Loucy (cell line): ENCODE results near the gene SERPINB1.
A peak's percentile ranks its signal among the peaks of the same experiment; 100 is the strongest.

Experiments
- H2AFZ ChIP-seq: fragments of 200-600 bp; sonication (generic); 2 replicates; pipeline ENCODE4 v1.6.0; 2016; ENCODE audit warnings: antibody characterized with exemption, mild to moderate bottlenecking, low read length, moderate library complexity
- H3F3A ChIP-seq: fragments of 200-600 bp; 2 replicates; pipeline ENCODE4 v1.6.0; 2016; ENCODE audit warnings: antibody characterized with exemption, low read depth, mild to moderate bottlenecking
- H3K27me3 ChIP-seq: fragments of 200-600 bp; sonication (generic); 2 replicates; pipeline ENCODE4 v1.6.1; 2014; ENCODE audit warnings: low read length, mild to moderate bottlenecking; ENCODE audit not compliant: insufficient read depth, poor library complexity, severe bottlenecking
- H3K36me3 ChIP-seq: fragments of 200-600 bp; sonication (generic); 2 replicates; pipeline ENCODE4 v1.6.1; 2016; ENCODE audit warnings: low read length; ENCODE audit not compliant: insufficient read depth
- H3K4me1 ChIP-seq: fragments of 200-600 bp; sonication (generic); 2 replicates; pipeline ENCODE4 v1.5.1; 2014; ENCODE audit warnings: low read length, mild to moderate bottlenecking; ENCODE audit not compliant: insufficient read depth, poor library complexity, severe bottlenecking
- H3K4me2 ChIP-seq: fragments of 200-600 bp; sonication (generic); 2 replicates; pipeline ENCODE4 v1.6.0; 2014; ENCODE audit warnings: antibody characterized with exemption, low read length, low read depth, mild to moderate bottlenecking; ENCODE audit not compliant: poor library complexity, severe bottlenecking
- H3K4me3 ChIP-seq: fragments of 200-600 bp; sonication (generic); 2 replicates; pipeline ENCODE4 v1.5.1; 2014; ENCODE audit warnings: low read length, mild to moderate bottlenecking, mixed read lengths; ENCODE audit not compliant: poor library complexity, severe bottlenecking
- H3K79me2 ChIP-seq: fragments of 200-600 bp; sonication (generic); 2 replicates; pipeline ENCODE4 v1.6.1; 2014; ENCODE audit warnings: low read length; ENCODE audit not compliant: insufficient read depth
- H3K9ac ChIP-seq: fragments of 200-600 bp; sonication (generic); 2 replicates; pipeline ENCODE4 v1.6.0; 2014; ENCODE audit warnings: mild to moderate bottlenecking, low read depth, low read length, moderate library complexity; ENCODE audit not compliant: poor library complexity, severe bottlenecking
- H3K9me2 ChIP-seq: fragments of 200-600 bp; sonication (generic); replicated peaks from 2 replicates; pipeline ENCODE4 v1.6.1; 2016; ENCODE audit warnings: low read depth, low read length, mixed read lengths
- H3K9me3 ChIP-seq: fragments of 200-600 bp; sonication (generic); 2 replicates; pipeline ENCODE4 v1.6.1; 2014; ENCODE audit warnings: mild to moderate bottlenecking, antibody characterized with exemption, low read length, low read depth; ENCODE audit not compliant: insufficient read depth
- H4K20me1 ChIP-seq: fragments of 200-600 bp; sonication (generic); 2 replicates; pipeline ENCODE4 v1.6.0; 2014; ENCODE audit warnings: antibody characterized with exemption, low read length, mild to moderate bottlenecking; ENCODE audit not compliant: insufficient read depth, poor library complexity, severe bottlenecking
- CTCF ChIP-seq: fragments of 200-600 bp; sonication (generic); conservative IDR thresholded peaks from 2 replicates; pipeline ENCODE4 v1.5.1; 2014; ENCODE audit warnings: mild to moderate bottlenecking, antibody characterized with exemption, low read length
- EZH2phosphoT487 ChIP-seq: fragments of 200-600 bp; IDR thresholded peaks from 2 replicates; pipeline ENCODE4 v1.6.1; 2018; ENCODE audit warnings: antibody characterized with exemption, mild to moderate bottlenecking, moderate library complexity, borderline replicate concordance

The SERPINB1 gene

GRCh38 chr6:2795162-2795561 lies 46.5 kb downstream of the SERPINB1 start:
- no peak overlapping the region for H2AFZ ChIP-seq
- no peak overlapping the region for H3K9ac ChIP-seq
- H3K9me2 ChIP-seq = no peaks in the 10 kb centered on the region
- H3F3A ChIP-seq = no peaks in the 10 kb centered on the region
- no peaks in the 10 kb centered on the region for H3K79me2 ChIP-seq
- TF ChIP-seq CTCF (no peak), EZH2phosphoT487 (no peak)
- H3K4me3 ChIP-seq = no peak overlapping the region
- no peak overlapping the region for H3K4me2 ChIP-seq
- H3K36me3 ChIP-seq = no peaks in the 10 kb centered on the region
- no peaks in the 10 kb centered on the region for H4K20me1 ChIP-seq
- H3K4me1 ChIP-seq = peaks cover 45% of the 10 kb centered on the region
- H3K9me3 ChIP-seq = no peaks in the 10 kb centered on the region
- H3K27me3 ChIP-seq = no peaks in the 10 kb centered on the region

- TF ChIP-seq CTCF (no peak), EZH2phosphoT487 (no peak)
- H3K9ac ChIP-seq = peak overlapping the region; percentile 42
- H4K20me1 ChIP-seq = no peaks in the 10 kb centered on the region
- no peaks in the 10 kb centered on the region for H3K9me2 ChIP-seq
- H3K79me2 ChIP-seq = no peaks in the 10 kb centered on the region
- no peaks in the 10 kb centered on the region for H3K9me3 ChIP-seq
- no peak overlapping the region for H2AFZ ChIP-seq
- no peaks in the 10 kb centered on the region for H3K36me3 ChIP-seq
- H3K4me2 ChIP-seq = no peak overlapping the region
- no peak overlapping the region for H3K4me3 ChIP-seq
- no peaks in the 10 kb centered on the region for H3F3A ChIP-seq
- no peaks in the 10 kb centered on the region for H3K27me3 ChIP-seq
- peaks cover 37% of the 10 kb centered on the region for H3K4me1 ChIP-seq
These were observed 47.4 kb downstream of the SERPINB1 start for GRCh38 chr6:2794171-2794730.

- Histone ChIP-seq H3K27me3 (no peaks in the 10 kb centered on the region), H3K9me2 (no peaks in the 10 kb centered on the region), H2AFZ (no peak overlapping the region), H3K79me2 (no peaks in the 10 kb centered on the region), H3K4me2 (no peak overlapping the region), H3K9me3 (no peaks in the 10 kb centered on the region), H3K4me3 (no peak overlapping the region), H3K4me1 (peaks cover 35% of the 10 kb centered on the region), H4K20me1 (no peaks in the 10 kb centered on the region), H3F3A (no peaks in the 10 kb centered on the region), H3K9ac (peak overlapping the region; percentile 42), H3K36me3 (peaks cover 3% of the 10 kb centered on the region; the same call in 1 of the 2 replicates)
- TF ChIP-seq CTCF = no peak
- no peak for TF ChIP-seq EZH2phosphoT487
These were observed 48.0 kb downstream of the SERPINB1 start for GRCh38 chr6:2793534-2794151.
